Fibroblast of the conjunctiva (primary cell): ENCODE measurements around the gene LSG1.

Experiments used
- DNase-seq: peaks from one replicate; pipeline ENCODE4 v3.0.0-alpha.2; 2010; ENCODE audit warnings: low read depth

LSG1 gene

GRCh38 chr3:194671900-194672808 is at the start of gene LSG1:
LSG1 (minus strand) TSS chr3:194672191; CDS start chr3:194672162, 29 bp downstream.
- peak; percentile 84 for DNase-seq

GRCh38 chr3:194720048-194720447 is 48.1 kb upstream of the LSG1 start:
- DNase-seq = no peak

- no peak for DNase-seq
These were observed 46.1 kb upstream of the LSG1 start for GRCh38 chr3:194718079-194718478.

GRCh38 chr3:194715022-194715800 is 43.2 kb upstream of the LSG1 start:
- DNase-seq = no peak

- no peak for DNase-seq
These were observed 42.6 kb upstream of the LSG1 start for GRCh38 chr3:194714564-194714963.

- DNase-seq = no peak
These were observed 42.1 kb upstream of the LSG1 start for GRCh38 chr3:194714137-194714455.

- no peak for DNase-seq
These were observed 41.5 kb upstream of the LSG1 start for GRCh38 chr3:194713299-194714136.

- DNase-seq = no peak
These were observed 39.9 kb upstream of the LSG1 start for GRCh38 chr3:194711913-194712312.

- DNase-seq = no peak
These were observed 39.3 kb upstream of the LSG1 start for GRCh38 chr3:194711286-194711685.

GRCh38 chr3:194707147-194707540 is 35.2 kb upstream of the LSG1 start:
- DNase-seq = no peak

GRCh38 chr3:194705761-194706160 is 33.8 kb upstream of the LSG1 start:
- DNase-seq = no peak

GRCh38 chr3:194705227-194705626 is 33.2 kb upstream of the LSG1 start:
- no peak for DNase-seq

GRCh38 chr3:194702545-194702944 is 30.6 kb upstream of the LSG1 start:
- DNase-seq = no peak

GRCh38 chr3:194696702-194697101 is 24.7 kb upstream of the LSG1 start:
- DNase-seq = no peak

- no peak for DNase-seq
These were observed 19.7 kb upstream of the LSG1 start for GRCh38 chr3:194691481-194692283.

GRCh38 chr3:194690501-194691372 is 18.7 kb upstream of the LSG1 start:
- no peak for DNase-seq

- DNase-seq = peak; percentile 93
These were observed 17.5 kb upstream of the LSG1 start for GRCh38 chr3:194689493-194689944.

- no peak for DNase-seq
These were observed 17.0 kb upstream of the LSG1 start for GRCh38 chr3:194688946-194689345.

- no peak for DNase-seq
These were observed 16.3 kb upstream of the LSG1 start for GRCh38 chr3:194688200-194688740.

- no peak for DNase-seq
These were observed 15.7 kb upstream of the LSG1 start for GRCh38 chr3:194687638-194688199.
